Measurements from ENCODE around the gene PNMA8B.
"Not testable (repeated sequence)": the region's sequence is repeated elsewhere in the genome, so short reads cannot be mapped to it uniquely, and the experiment has no call there.

DNA sequence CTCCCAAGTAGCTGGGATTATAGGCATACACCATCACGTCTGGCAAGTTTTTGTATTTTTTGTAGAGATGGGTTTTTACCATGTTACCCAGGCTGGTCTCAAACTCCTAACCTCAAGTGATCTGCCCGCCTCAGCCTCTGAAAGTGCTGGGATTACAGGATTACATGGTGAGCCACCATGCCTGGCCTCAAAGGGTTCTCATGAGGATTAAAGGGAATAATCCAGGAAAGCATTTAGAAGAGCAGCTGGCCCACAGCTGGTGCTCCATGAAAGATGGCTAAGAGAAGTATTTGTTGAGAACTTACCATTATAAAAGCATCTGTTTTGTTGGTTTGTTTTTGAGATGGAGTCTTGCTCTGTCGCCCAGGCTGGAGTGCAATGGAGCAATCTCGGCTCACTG, 1.2 kb upstream of the PNMA8B start:
- TF ChIP-seq, protein P1, sequence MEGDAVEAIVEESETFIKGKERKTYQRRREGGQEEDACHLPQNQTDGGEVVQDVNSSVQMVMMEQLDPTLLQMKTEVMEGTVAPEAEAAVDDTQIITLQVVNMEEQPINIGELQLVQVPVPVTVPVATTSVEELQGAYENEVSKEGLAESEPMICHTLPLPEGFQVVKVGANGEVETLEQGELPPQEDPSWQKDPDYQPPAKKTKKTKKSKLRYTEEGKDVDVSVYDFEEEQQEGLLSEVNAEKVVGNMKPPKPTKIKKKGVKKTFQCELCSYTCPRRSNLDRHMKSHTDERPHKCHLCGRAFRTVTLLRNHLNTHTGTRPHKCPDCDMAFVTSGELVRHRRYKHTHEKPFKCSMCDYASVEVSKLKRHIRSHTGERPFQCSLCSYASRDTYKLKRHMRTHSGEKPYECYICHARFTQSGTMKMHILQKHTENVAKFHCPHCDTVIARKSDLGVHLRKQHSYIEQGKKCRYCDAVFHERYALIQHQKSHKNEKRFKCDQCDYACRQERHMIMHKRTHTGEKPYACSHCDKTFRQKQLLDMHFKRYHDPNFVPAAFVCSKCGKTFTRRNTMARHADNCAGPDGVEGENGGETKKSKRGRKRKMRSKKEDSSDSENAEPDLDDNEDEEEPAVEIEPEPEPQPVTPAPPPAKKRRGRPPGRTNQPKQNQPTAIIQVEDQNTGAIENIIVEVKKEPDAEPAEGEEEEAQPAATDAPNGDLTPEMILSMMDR (IDR thresholded peaks at IDR 0.05; ENCODE audit: low read length) = not testable (repeated sequence)
- TF ChIP-seq EZH2 (optimal IDR thresholded peaks at IDR 0.05; ENCODE audit: low read depth, low read length) = not testable (repeated sequence)

Measured in MM.1S (cell line).